Femur (tissue), 1 donor: ENCODE results near the gene LRRC31.

Experiments used
- DNase-seq: peaks from one replicate; pipeline ENCODE4 v3.0.0-alpha.2; 2017

The LRRC31 gene

DNA sequence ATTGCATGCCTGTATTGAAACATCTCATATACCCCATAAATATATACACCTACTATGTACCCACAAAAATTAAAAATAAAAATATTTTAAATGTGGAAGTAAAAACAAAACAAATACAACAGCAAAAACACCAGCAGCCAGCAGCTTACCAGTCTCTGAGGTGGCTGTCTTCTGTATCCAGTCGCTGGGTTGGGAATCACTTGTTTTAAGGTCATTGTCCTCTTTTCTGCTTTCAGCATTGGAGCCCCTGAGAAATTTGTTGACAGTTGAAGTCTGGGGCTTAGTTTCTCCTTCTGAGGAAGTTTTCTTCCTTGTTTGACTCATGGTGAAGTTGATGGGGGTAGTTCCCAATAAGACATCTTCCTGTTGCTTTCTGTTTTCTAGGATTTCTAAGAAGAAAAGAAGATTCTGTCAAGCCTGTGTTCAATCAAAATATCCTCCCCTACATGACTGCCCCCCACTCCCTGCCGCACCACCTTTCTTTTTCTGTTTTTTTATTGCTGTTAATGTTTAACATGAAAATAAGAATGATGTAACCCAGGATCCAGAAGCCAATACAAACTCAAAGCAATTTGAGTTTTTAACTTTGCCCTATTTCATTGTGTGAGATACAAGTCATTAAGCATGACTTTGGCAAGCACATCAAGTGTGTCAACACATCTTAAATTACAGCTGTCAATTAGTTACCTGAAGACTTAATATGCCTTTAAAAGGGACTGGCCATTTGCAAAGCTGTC lies at the start of gene LRRC31:
TSS of gene LRRC31 (minus strand) at position 452 of the 737 bp plus-strand sequence. CDS start at position 324, 128 bp downstream.
- no peak for DNase-seq

DNA sequence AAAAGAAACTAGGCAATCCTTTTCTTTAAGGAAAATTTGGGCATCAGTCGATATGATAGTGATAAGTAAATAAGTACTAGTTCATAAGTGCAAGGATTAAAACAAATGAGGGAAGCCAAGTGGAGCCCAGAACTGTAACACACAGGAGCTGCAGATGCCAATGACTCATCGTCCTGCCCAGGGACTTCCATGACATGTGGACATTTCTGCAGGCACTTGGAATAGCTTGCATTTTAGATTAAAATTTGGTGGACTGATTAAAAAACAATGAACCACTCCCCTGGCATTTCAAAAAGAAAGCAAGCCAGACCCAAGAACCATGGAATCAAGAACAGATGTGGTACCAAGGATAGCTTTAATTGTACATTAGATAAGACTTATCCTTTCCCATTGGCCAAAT lies 44.6 kb upstream of the LRRC31 start:
- DNase-seq, result no peak

DNA sequence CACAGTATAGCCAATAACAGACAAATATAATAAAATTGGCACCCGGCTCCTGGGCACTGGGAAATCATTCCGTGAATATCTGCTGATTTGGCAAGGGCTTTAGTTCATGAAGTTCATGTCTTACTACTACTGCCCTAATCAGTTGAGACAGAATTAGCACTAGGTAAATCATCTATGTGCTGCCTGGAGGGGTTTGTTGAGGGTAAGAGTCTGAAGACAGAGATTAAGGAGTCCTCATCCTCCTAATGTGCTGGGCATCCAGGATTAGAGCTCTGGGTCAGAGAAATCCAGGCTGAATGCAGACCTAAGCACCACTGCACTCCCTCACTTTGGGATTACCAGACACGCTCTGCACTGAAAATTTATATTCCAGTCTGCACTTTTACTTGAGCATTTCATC lies 43.6 kb upstream of the LRRC31 start:
- DNase-seq, result no peak

DNA sequence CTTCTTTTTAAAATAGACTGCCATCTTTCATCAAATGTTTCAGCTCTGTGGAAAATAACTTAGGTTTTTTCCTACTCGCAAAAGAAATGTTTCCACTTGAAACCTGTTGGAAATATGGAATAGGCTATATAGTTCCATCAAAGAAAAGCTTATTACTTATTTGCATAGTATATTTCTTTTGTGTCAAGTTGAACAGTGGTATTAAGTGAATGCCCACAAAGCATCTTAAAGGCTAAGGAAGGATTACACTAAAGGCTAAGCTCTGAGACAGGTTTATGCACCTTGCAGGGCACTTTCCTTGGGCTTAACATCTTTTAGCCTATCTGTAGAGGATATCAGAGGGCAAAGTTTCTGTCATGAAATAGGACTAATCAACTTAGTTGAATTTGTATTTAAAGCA lies 41.5 kb upstream of the LRRC31 start, which contains the start of gene SAMD7:
TSS of gene SAMD7 (plus strand) at position 301 of the 400 bp plus-strand sequence. CDS start 7,927 bp downstream, outside the sequence.
- DNase-seq, result no peak

DNA sequence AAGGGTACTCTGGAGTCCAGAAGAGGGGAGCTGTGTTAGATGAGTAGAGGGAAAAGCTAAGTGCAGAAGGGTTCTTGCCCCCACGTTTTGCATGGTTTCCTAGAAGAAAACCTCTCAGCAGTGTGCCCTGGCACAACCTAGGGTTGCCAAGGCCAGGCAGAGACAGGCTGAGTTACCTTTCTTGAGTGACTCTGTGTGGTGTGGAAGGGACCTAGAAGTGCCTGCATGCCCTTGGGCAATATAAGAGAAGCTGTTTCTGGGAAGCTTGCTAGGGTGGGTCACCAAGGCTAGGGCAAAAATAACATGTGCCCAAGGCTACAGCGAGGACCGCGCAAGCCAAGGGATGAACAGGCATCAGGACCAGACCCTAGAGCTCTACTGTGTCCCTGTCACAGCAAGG lies 38.2 kb upstream of the LRRC31 start:
- DNase-seq, result no peak

DNA sequence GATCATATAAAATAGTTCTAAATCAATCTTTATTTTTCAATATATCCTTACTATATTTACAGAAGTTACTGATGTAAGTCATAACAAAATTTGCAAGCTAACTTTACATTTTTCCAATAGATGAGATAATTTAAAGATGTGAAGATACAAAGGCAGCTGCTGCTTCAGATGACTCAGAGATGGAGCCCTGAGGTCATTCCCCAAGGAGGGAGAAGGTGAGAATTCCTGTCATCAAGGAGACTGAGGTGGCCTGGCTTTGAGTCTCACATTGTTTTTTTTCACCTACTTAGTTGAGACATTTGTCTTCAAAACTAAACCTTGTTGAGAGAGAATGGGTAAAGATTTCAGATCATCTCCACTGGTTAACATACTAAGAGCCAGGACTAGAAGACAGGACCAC lies 37.7 kb upstream of the LRRC31 start:
- DNase-seq, result no peak

DNA sequence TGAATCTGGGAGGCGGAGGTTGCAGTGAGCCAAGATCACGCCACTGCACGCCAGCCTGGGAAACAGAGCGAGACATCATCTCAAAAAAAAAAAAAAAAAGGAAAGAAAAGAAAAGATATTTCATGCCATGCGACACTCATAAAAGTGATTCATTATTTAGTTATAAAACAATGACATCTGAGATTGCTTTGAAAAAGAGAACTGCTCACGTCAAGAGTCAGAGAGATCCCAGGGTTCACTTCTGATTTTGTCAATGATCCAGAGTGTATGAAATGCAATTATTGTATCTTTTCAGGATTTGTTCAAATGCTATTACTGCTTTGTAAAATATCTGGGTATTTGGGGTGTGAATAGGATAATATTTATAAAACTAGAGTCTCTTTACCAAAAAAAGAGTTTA lies 35.7 kb upstream of the LRRC31 start:
- DNase-seq, result no peak

DNA sequence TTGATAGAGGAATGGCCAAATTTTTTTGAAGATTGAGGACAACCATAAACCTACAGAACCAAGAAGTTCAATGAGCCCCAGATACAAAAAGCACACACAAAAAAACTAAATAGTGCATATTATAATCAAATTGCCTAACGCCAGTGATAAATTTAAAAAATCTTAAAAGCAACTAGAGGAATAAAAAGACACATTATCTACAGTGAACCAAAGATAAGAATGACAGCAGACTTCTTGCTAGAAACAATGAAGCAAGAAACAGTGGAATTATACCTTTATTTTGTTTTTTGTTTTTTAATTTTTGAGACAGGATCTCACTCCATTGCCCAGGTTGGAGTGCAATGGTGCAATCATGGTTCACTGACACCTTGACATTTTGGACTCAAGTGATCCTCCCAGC lies 31.7 kb upstream of the LRRC31 start:
- no peak for DNase-seq

DNA sequence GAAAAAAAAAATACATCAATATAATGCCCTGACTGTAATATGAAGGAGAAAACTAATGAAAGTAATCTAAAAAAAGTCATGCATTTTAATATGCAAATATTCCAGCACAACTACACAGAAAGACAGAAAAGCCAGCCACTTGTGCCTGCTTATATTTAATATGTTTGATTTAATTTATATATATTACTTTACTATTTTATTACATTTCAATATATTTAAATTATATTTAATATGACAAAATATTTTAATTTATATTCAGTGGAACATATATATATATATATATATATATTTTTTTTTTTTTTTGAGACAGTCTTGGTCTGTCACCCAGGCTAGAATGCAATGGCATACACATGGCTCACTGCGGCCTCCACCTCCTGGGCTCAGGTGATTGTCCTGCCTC lies 27.5 kb upstream of the LRRC31 start:
- DNase-seq, result no peak

DNA sequence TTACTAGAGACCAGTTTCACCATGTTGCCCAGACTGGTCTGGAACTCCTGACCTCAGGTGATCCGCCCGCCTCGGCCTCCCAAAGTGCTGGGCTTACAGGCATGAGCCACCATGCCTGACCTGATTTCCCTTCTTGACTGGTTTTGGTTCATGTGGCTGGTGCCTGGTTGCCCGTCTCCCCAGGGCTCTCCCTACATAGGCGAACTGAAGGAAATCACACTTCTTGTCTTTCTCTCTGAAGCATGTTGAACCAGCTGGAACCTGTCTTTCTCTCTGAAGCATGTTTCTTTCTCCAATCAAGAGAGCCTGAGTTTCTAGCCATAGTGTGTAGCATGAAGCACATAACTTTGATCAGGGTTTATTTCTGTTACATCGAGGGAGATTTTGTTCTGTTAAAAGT lies 25.3 kb upstream of the LRRC31 start:
- no peak for DNase-seq

DNA sequence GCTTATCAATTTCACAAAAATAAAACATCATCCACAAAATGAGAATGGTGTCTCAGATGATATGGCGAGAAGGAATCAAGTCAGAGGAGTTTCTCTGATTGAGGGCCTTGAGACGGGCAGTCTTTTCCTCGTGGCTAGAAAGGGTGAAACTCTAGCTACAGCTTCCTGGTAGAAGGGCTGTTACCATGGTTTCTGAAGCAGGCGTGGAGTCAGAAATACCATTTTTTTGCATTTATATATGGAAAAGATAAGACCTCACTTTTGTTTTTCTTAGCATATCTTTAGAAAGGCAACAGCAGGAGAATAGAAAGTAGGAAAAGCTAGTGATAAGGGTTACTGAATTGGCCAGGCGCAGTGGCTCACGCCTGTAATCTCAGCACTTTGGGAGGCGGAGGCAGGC lies 24.4 kb upstream of the LRRC31 start:
- no peak for DNase-seq

DNA sequence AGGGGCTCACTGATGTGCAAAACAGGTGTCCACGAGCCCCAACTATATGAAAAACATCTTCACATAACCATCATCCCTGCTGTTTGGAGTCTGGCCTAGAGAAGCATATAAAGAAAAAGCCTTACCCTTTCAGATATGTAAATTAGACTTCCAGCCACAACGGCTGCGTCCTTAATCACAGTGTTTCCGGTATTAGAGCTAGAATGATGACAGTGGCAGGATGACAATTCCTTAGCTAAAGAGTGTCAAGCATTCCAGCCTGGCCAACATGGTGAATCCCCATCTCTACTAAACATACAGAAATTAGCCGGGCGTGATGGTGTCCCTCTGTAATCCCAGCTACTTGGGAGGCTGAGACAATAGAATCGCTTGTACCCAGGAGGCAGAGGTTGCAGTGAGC lies 22.2 kb upstream of the LRRC31 start:
- DNase-seq, result no peak

DNA sequence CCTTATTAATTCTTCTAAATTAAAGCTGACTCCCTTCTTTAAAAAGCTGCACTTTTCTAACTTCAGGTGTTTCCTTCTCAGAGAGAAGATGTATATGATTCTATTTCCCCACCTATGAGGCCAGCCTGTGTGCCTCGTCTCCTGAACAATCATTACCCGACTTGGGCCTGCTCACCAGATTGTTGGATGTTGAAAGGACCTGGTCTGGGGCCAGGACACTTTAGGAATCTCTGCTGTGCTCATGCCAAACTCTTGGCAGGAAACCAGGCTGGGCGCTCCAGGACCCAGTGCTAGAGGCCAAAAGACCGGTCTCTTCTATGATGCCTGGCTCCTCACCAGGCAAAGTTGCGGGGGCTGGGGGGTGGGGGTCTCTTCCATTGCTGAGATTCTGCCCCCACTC lies 16.9 kb upstream of the LRRC31 start:
- peak; percentile 47 for DNase-seq

DNA sequence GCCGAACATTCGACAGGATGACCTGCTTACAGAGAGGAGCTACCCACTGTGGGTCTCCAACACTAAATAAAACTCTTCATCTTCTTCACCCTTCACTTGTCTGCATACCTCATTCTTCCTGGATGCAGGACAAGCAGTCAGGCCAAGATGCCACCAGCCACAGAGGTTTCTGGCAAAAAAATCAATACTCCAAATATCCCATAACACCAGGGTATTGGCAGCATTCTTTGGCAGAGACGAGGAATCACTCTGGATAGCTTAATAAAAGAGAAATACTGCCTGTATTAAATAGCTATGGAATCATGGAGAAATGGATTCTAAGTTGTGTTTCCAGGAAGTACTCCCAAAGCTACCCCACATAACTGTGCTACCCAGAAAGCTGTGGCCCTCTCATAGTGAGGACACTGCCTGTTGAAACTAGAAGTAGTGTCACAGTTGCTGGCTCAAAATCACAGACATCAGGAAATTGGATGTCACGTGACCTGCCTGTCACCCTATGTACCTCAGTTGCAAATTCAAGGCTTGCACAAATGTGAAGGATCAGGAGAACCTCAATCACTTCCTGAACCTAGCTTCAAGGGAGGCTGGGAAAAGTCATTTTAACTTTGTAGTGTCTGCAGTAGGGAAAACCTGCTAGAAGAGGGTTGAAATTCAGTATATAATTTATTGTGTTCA lies 11.0 kb upstream of the LRRC31 start:
- DNase-seq, result no peak

DNA sequence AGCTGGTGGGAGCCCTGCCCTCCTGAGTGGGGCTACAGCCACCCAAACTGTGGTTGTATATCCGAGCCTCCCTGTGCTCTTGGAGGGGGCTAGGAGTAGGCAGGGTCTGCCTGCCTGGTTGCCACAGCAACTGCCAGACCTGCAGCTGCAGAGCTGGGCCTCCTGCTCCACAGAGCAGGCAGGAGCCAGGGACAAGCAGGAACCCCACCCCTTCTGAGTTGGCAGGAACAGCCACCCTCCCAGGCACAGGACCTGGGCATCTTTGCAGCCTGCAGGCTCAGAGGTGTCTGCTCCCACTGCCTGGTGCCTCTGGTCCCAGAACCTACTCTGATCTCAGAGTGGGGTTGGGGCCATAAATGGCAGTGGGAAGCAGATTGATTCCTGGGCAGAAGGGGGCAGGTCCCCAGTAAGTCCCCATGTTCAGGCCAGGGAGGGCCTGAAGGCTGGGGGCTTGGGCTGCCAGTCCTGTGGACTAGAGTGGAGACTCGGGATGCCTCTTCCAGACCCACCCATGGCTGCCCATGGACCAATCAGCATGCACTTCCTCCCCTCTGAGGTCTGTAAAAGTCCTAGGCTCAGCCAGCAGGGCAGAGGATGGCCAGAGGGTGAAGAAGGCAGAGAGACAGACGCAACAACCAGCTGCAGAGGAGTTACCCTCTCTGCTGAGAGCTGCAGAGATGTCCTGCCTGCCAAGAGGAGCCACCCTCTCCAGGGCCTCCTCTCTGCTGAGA lies 10.3 kb upstream of the LRRC31 start:
- DNase-seq, result no peak

DNA sequence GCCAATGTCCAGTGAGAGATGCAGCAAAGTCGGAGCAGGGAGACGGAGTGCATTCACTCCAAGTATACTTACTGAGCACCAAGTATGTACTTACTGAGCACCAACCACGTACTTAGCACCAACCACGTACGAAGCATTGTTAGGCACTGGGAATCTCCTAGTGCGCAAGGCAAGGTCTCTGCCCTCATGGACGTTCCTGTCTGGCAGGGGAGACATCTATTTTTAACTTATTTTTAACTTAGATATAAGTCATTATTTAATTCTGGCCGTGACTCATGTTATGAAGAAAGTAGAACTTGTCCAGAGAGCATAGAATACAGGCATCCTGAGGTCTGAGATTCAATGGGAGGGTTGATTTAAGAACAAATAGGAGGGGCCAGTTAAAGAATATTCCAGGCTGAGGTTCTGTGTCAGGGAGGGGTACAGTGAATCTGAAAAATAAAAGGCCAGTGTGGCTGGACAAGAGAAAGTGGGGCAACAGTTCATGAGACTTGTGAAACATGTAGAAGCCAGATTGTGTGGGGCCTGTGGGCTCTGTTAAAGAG lies 9.3 kb upstream of the LRRC31 start:
- no peak for DNase-seq

DNA sequence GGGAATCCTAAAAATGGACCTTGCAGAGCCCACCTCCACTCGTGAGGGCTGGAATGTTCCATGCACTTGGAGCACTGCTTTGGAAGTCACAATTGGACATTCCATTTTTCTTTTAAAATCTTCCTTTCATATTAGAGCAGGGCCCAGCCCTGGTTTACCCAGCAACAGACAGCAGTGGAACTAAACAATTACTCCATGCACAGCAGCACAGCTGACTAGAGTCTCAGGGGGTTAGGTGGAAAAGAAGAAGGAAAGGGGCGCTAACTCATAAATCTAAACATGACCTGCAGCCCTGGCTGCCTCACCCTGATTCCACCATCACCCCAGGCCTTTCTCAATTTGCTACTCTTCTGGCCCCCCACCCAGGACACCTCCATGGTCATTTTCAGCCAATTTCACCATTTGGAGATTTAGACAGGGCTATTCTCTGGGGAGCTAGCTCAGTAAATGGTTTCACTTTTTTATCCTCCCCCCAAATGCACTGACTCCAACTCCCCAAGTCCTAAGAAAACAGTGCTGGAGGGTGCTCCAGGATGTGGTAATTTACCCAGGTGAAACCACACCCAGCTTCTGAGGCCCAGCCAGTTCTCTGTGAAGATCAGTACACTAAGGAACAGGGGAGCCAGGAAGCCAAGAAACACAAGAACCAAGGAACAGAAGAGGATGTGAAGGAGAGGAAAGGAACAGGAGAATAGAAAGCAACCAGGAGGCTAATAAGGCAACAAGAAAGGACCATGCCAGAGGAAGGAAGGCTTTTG lies 1.6 kb upstream of the LRRC31 start:
- DNase-seq, result no peak

DNA sequence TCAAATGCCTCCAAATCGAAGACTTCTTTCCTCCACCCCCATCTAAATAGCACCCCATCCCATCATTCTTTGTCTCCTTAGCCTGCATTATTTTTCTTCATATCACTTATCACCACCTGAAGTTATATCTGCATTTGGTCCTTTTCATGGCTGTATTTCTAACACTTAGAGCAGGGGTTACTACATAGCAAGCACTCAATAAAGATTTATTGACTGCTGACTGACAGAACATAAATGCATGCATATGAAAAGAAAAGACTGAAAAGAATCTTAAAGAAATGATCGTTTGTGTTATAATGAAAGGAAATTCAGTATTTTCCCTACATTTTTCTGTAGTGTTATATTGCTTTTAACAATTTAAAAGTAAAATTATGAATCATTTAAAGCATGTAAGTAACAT lies 1.4 kb downstream of the LRRC31 start:
- no peak for DNase-seq

DNA sequence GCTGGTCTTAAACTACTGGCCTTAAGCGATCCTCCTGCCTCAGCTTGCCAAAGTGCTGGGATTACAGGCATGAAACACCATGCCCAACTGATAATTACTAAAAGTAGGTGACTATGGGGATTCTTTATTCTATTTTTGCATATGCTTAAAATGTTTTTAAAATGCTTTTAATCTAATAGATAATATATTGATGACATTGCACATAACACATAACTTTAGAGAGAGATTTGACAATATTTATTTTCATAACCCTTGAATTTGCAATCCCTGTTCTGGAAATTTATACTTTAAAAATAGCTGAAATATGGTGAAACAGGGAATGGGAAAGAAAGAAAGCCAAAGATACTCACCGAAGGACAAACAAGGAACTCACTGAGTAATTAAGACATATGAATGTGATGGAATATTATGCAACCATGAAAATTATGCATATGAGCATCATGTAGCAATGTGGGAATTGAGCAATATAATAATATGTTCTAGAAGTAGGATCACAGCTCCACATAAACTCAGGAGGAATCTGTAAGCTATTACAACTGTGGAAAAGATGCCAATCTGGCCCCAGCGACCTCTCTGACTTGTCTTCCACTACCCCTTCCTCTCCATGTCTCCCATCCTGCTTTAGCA lies 2.0 kb downstream of the LRRC31 start:
- DNase-seq, result no peak

DNA sequence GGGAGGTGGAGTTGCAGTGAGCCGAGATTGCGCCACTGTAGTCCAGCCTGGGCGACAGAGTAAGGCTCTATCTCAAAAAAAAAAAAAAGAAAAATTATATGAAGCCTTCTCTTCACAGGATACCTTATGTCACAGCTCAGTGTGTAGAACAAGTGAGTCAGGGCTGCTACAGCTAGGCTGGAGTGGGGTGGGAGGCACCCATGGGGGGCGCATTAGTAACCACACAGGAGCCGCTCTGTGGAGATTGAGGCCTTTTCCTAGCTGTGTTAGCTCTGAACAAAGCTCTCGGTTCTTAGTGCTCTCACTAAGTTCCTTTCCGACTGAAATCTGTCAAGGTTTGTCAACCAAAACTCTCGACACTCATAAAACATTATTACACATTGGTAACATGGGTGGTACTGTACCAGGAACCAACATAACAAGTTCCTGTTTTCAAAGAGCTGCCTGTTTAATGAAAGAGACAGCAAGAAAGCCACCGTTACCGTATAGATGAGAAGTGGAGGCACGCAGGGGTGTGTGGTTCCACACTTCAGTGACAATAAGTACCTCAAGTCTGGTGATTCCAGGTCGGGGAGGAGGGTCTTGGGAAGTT lies 4.5 kb downstream of the LRRC31 start:
- no peak for DNase-seq

DNA sequence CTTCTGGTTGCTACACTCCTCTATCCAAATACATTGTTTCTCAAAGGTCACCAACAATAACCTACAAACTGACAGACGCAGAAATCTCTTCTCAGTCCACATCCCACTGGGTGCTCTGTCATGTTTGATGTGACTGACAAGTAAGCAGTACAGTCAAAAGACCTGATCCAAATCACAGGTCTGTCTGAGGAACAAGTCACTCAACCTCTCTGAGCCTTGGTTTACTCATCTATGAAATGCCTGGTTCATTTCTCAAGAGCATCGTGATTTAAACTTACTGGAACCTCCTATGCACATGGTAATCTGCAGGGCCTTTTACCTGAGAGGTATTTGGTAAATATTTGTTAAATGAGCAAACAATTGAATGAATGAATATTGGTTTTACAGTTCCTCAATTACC lies 5.5 kb downstream of the LRRC31 start:
- no peak for DNase-seq

DNA sequence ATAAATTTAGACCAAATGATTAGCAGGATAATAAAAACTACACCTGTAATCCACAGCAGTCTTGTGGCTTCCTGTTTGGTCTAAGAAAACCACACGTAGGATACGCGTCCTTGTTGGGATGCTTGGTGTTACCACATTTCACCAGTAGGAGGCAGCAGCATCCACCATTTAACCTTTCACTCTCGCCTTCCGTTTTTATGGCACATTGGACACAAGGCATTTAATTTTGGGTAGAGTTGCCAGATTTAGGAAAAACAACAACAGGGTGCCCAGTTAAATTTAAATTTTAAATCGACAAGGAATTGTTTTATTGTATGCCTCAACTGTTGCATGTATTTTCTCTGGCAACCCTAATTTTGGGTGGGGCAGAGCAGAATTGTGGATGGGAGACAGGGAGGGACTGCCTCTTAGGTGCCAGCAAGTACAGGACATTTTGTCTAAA lies 6.3 kb downstream of the LRRC31 start:
- peak; percentile 62 for DNase-seq
